ENCODE data around the gene ZIC4.

The ZIC4 gene

GRCh38 chr3:147418371-147418781 lies 12.0 kb upstream of the ZIC4 start:
- DNase-seq (ENCODE audit: low spot score) (no peak), FAIRE-seq (no peak)

DNA sequence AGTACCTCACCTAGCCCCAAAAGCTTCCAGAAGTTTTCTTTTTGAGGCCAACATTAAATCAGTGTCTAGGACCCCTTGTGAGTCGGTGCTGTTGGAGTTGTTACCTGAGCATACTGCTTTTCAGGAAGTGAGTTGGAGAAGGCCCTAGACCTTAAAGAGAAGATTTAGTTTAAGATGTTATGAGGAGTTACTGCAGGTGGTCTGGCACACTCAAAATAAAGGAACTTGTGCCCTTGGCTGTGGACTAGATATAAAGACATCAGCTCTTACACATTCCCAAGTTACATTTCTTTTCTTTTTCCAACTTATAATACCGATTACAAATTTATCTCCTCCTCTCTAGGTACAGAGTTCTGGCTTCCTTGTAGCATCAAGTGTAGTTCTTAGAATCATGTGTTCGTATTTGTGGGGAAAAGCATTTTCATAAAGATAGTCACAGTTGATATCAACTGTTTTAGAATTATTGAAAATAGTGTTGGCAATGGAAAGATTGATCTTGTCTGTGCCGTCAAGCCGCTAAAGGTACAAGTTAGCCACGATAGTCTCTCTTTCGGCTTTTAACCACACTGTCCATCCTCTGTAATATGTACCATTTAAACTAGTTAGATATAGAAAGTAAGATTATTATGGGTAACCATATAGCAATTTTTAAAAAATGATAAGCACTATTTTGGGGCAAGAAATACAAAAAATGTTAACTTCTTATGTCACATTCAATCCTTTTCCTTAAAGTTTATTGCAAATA lies 11.4 kb upstream of the ZIC4 start:
- FAIRE-seq = no peak

DNA sequence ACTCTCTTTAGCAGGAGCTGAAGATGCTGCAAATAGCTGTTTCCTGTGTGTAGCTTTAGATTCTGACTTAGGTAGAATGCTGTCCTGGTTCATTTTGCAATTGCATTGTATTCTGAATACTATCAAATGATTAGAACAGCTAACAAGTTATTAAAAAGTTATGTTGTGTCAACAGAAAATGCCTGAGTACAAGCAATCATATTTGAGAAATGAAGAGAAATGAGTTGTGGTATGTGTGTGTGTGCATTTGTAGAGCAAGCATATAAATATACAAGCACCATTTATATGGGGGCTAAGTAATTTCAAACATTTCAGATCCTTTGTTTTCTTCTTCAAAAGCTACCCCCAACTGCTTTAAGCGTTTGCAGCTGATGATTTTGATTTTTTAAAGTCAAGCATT lies 10.6 kb upstream of the ZIC4 start:
- FAIRE-seq (no peak), DNase-seq (ENCODE audit: low spot score) (no peak)

More for the DNA sequence above, 11.4 kb upstream of the ZIC4 start:
- no peak for DNase-seq (ENCODE audit: low spot score)

DNA sequence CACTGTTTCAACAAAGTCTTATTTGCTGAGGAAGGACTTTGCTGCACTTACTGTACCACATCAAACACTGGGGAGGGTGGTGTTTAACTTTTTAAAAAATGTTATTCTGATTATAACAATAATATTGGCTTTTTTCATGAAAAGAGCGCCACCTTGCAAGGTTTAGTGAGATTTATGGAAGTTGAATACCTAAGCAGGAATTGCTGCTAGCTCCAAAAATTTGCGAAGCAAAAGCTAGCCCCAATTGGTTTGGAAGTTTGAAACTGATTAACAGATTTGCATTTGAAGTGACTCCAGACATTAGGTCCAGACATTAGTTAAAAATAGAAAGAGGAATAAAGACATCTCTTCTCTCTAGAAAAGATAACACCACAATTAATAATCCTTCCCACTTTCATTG lies 9.5 kb upstream of the ZIC4 start:
- DNase-seq (ENCODE audit: low spot score) (no peak), FAIRE-seq (no peak)

DNA sequence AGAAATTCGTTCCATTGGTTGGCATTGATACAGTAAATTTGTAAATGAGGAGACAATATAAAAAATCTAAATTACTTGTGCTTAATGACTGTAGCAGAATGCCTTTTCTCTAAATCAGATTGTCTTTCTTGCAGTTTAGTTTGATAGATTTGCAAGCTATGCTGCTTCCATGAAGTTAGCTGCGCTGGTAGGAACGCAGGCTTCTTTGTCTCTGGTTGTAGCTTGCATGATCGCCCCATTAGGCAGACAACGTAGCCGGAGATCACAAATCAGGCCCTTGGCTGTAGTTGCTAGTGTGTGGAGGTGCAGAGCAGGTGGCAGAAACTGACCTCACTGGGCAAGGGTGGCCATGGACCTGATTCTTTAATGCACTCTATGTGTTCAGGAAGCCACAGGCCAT lies 8.9 kb upstream of the ZIC4 start:
- FAIRE-seq (no peak), DNase-seq (ENCODE audit: low spot score) (no peak)

GRCh38 chr3:147414390-147415138 lies 8.2 kb upstream of the ZIC4 start:
- DNase-seq (ENCODE audit: low spot score) (no peak), FAIRE-seq (no peak)

DNA sequence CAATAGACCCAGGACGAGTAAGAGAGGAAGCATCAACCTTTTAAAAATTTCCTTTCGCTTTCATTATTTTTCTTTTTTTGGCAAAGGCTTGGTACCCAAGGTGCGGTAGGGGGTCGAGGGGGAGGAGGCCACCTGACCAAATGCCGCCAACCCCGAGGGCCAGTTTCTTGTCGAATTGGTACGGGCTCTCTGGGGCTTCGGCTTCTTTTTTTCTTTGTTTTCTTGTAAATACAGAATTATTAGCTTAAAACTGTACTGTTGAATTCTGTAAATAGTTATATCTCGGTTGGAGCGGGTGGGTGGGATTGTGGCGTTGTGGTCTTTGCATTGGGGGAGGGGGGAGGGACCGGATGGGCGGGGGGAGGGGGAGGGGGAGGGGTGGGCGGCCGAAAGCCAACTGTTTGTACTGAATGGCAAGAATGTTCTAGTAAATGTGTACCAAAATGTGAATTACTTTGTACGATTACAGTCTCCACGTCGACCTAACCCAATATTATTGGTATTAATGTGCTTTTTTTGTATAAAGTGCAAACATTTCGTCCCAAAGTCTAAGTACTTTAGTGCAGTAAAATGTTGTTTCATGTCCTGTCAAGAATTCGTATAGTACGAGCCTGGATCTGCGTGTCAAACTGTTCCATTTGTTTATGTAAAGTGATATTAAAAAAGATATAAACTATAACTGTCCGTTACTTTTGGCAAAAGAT lies 7.5 kb upstream of the ZIC4 start:
- DNase-seq (ENCODE audit: low spot score) = no peak
- FAIRE-seq = no peak

DNA sequence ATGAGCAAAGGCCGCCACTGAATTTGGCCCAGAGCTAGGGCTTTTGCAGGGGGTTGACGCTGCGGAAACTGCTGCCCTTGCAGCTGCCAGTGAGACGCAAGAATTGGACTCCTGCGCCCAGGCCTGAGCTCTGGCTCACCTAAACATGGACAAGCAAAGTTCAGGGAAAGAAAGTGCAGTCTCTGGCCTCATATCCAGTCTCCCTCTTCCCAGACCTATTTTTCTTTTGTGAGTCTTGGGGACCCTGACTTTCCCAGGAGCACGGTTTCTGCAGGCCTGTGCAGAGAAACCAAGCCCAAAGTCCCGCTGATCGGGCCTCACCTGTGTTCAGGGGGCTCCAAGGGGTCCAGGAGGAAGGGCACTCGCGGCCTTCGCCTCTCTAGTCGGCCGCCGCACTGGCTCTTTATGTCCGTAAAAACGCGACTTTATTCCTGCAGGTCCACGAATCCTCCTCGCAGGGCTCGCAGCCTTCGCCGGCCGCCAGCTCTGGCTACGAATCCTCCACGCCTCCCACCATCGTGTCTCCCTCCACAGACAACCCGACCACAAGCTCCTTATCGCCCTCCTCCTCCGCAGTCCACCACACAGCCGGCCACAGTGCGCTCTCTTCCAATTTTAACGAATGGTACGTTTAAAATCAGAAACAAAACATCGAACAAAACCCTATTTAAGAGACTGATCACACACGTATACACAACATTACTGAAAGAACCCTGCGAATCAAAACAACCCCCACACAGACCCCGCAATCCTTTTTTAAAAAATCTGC lies 6.8 kb upstream of the ZIC4 start:
- DNase-seq (ENCODE audit: low spot score) (no peak), FAIRE-seq (no peak)

GRCh38 chr3:147412261-147412916 lies 6.0 kb upstream of the ZIC4 start:
- DNase-seq (ENCODE audit: low spot score) (no peak), FAIRE-seq (no peak)

- no peak for FAIRE-seq
Observed at GRCh38 chr3:147411815-147412241, 5.5 kb upstream of the ZIC4 start.

GRCh38 chr3:147411238-147411814 lies 5.0 kb upstream of the ZIC4 start:
- DNase-seq (ENCODE audit: low spot score) (no peak), FAIRE-seq (no peak)

More at GRCh38 chr3:147411815-147412241, 5.5 kb upstream of the ZIC4 start:
- no peak for DNase-seq (ENCODE audit: low spot score)

- FAIRE-seq (no peak), DNase-seq (ENCODE audit: low spot score) (no peak)
Observed at GRCh38 chr3:147410526-147411237, 4.3 kb upstream of the ZIC4 start.

DNA sequence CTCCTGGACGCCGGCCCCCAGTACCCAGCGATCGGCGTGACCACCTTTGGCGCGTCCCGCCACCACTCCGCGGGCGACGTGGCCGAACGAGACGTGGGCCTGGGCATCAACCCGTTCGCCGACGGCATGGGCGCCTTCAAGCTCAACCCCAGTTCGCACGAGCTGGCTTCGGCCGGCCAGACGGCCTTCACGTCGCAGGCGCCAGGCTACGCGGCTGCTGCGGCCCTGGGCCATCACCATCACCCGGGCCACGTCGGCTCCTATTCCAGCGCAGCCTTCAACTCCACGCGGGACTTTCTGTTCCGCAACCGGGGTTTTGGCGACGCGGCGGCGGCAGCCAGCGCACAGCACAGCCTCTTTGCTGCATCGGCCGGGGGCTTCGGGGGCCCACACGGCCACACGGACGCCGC lies 3.8 kb upstream of the ZIC4 start:
- no peak for DNase-seq (ENCODE audit: low spot score)
- no peak for FAIRE-seq

DNA sequence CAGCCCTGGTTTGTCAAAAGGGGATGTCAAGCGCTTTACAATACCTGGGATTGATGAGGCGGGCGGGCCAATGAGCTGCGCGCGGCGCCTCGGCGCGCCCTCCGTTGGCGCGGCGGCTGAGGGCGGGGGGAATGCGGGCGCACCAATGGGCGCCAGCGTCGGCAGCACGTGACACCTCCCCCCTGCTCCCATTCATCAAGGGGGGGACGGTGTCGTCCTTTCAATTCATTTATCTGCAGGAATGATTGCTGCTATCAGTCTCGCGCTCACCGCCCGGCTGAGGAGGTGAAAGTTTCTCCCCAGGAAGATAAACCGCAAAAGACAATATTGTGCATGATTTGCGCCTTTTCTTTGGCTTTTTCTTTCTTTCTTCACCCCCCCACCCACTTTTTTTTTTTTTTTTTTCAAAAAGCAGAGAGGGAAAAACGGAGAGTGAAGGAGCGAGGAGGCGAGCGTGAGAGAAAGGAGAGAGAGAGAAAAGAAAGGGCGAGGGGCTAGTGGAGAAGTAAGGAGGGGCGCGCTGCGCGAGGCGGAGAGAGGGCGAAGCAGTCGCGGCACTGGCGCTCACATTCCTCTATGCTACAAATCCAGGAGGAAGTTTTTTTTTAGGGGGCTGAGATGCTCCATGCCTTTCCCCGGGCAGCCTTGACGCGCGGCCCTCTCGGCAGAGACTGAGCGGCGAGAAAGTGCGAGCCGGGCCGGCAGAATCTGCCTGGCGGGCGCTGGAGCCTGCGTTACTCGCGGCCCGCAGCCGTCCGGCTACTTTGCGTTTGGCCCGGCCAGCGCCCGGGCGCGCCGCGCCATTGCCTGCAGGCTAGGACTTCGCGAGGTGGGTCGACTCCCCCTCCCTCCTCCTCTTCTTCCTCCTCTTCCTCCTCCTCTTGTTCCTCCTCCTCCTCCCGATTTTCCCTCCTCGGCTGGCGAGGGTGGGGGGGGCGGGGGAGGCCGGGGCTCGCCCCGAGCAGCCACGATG lies 3.1 kb upstream of the ZIC4 start, which contains the start of gene ZIC1:
Gene ZIC1 (plus strand): TSS at position 223 of the 973 bp plus-strand sequence. CDS start 748 bp downstream, at position 971.
- no peak for FAIRE-seq

GRCh38 chr3:147408188-147409100 lies 2.1 kb upstream of the ZIC4 start:
- no peak for FAIRE-seq
- no peak for DNase-seq (ENCODE audit: low spot score)

More for the DNA sequence above, 3.1 kb upstream of the ZIC4 start, which contains the start of gene ZIC1:
- DNase-seq (ENCODE audit: low spot score) = no peak

DNA sequence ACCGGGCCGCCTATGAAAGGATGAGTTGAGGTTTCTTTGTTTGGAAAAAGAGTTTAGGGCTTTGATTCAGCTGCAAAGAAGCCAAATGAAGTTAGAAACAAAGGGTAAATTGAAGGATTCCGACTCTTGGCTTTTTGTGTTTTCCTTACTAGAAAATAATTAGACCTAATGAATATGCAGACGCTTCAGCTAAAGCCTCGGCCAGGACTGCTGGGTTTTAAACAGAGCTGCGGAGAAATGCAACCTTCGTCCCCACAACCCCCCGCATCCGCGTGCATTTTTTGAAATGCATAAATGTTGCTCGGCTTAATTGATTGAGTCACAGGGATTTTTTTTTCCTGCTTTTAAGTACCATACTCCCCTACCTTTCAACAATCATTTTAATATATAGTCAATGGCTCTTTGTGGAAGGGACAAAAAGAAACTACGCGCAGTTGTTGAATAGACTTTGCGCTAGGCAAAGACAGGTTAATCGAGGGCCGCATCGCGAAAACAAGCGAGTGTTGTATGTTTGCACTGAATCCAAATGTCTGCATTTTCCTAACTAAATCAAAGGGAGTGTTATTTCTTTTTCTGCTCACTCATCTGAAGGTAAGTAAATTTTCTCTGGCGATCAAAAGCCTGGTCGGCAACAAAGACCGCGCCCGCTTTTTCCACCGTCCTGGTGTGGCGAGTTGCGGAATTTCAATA lies 1.3 kb upstream of the ZIC4 start:
- DNase-seq (ENCODE audit: low spot score) = no peak
- no peak for FAIRE-seq

GRCh38 chr3:147407114-147407497 lies 763 bp upstream of the ZIC4 start:
- FAIRE-seq (no peak), DNase-seq (ENCODE audit: low spot score) (no peak)
